HepG2 (cell line): ENCODE data around the gene BRAF.

Experiments used
- DBP ChIP-seq: sonication (generic); formaldehyde crosslinking; IDR thresholded peaks from 2 replicates; pipeline ENCODE4 v1.4.0; 2020; ENCODE audit warnings: missing genetic modification reagents; ENCODE audit errors: not compliant biosample characterization
- DRAP1 ChIP-seq: IDR thresholded peaks from 2 replicates; pipeline ENCODE4 v1.6.1; 2016; ENCODE audit warnings: missing genetic modification reagents, missing compliant biosample characterization
- HDAC6 ChIP-seq: fragments of 200-600 bp; sonication (generic); IDR thresholded peaks from 2 replicates; pipeline ENCODE4 v1.7.0; 2017; ENCODE audit warnings: mild to moderate bottlenecking, antibody characterized with exemption, low read length, low read depth
- HNRNPL ChIP-seq: fragments of 200-400 bp; formaldehyde crosslinking; IDR thresholded peaks from 2 replicates; pipeline ENCODE4 v1.6.1; 2017; ENCODE audit warnings: mild to moderate bottlenecking, low read depth, low read length
- REST ChIP-seq, 2 experiments: IDR thresholded peaks; 2 replicates each; pipeline ENCODE4 v1.6.1; 2011 to 2012; ENCODE audit warnings: low read length in 2 of 2, borderline replicate concordance in 1 of 2, low read depth in 1 of 2, mild to moderate bottlenecking in 1 of 2, moderate library complexity in 1 of 2
- ZBTB1 ChIP-seq: sonication (generic); formaldehyde crosslinking; IDR thresholded peaks from 2 replicates; pipeline ENCODE4 v1.4.0; 2020; ENCODE audit warnings: missing genetic modification reagents, borderline replicate concordance

- TF ChIP-seq REST (IDR thresholded peaks at IDR 0.05; ENCODE audit: borderline replicate concordance in 1 of 2, low read depth in 1 of 2, low read length in 2 of 2), result no peak
- no peak; the same call in 1 of the 2 replicates for TF ChIP-seq DRAP1
- TF ChIP-seq HNRNPL, result no peak
- TF ChIP-seq DBP (CRISPR knock-in tag), result no peak
- no peak for TF ChIP-seq HDAC6
- TF ChIP-seq ZBTB1, result no peak
Observed at GRCh38 chr7:140696680-140697446, 227.9 kb downstream of the BRAF start, which contains the start of gene NDUFB2.
